SK-N-SH (cell line): ENCODE data around the gene GPT2.

ENCODE experiments used
- CHD2 ChIP-seq: fragments of 150-350 bp; IDR thresholded peaks from 2 replicates; pipeline ENCODE4 v1.6.1; 2018; ENCODE audit warnings: low read length; ENCODE audit not compliant: partially characterized antibody
- CTCF ChIP-seq: fragments of 200-600 bp; sonication (generic); IDR thresholded peaks from 2 replicates; pipeline ENCODE4 v1.6.1; 2017; ENCODE audit warnings: antibody characterized with exemption, mild to moderate bottlenecking, moderate library complexity
- EP300 ChIP-seq, 2 experiments: IDR thresholded peaks; 2 replicates each; pipeline versions ENCODE4 v1.4.0 to v1.6.1; 2012; ENCODE audit warnings: borderline replicate concordance in 1 of 2, low read depth in 1 of 2, low read length in 1 of 2
- FOXJ3 ChIP-seq: sonication (generic); formaldehyde crosslinking; IDR thresholded peaks from 2 replicates; pipeline ENCODE4 v1.5.1; 2020; ENCODE audit warnings: mild to moderate bottlenecking, missing genetic modification reagents
- FOXM1 ChIP-seq: IDR thresholded peaks from 2 replicates; pipeline ENCODE4 v1.4.0; 2012; ENCODE audit warnings: low read depth, mild to moderate bottlenecking
- MAX ChIP-seq: IDR thresholded peaks from 2 replicates; pipeline ENCODE4 v1.4.0; 2012; ENCODE audit warnings: low read depth
- PBX3 ChIP-seq: IDR thresholded peaks from 2 replicates; pipeline ENCODE4; 2012
- USF2 ChIP-seq: fragments of 150-350 bp; IDR thresholded peaks from 2 replicates; pipeline ENCODE4 v1.6.1; 2017; ENCODE audit warnings: antibody characterized with exemption, low read length, low read depth, borderline replicate concordance
- YY1 ChIP-seq: IDR thresholded peaks from 2 replicates; pipeline ENCODE4 v1.4.0; 2012; ENCODE audit warnings: low read depth, mild to moderate bottlenecking

DNA sequence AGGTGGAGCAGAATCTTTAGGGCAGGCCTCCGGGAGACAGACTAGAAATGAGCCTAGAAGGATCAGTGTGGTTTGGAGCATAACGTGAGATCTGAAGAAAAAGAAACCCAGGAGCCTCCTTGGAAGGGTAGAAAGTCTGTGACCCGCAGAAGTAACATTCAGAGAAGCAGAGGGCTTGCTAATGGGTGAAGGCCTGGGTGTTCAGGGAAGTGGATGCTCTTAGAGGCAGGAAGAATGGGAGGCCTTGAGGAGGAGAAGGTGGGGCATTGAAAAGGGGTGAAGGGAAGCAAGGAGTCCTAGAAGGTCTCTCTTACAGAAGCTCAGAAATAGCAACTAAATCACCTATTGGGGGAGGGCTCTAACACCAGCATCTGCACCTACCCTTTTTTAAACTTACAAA is 20.3 kb downstream of the GPT2 start:
- no peak for TF ChIP-seq PBX3
- TF ChIP-seq CTCF: no peak
- TF ChIP-seq YY1: no peak
- no peak for TF ChIP-seq USF2
- TF ChIP-seq CHD2: no peak
- TF ChIP-seq EP300 (IDR thresholded peaks at IDR 0.05; ENCODE audit: borderline replicate concordance in 1 of 2, low read depth in 1 of 2, low read length in 1 of 2): no peak
- TF ChIP-seq MAX: no peak
- TF ChIP-seq FOXM1: no peak
- no peak for TF ChIP-seq FOXJ3 (CRISPR knock-in tag)
